ENCODE results near the gene PARD3B.

- no peak for TF ChIP-seq REST (IDR thresholded peaks at IDR 0.05; ENCODE audit: insufficient read depth in 1 of 2, low read depth in 2 of 2, low read length in 1 of 2)
- TF ChIP-seq CTCF (IDR thresholded peaks at IDR 0.05): no peak
- no peak for TF ChIP-seq POLR2AphosphoS5 (IDR thresholded peaks at IDR 0.05; ENCODE audit: low read depth, low read length)
- TF ChIP-seq SIN3A (IDR thresholded peaks at IDR 0.05; ENCODE audit: borderline replicate concordance, insufficient read depth, low read depth, low read length): no peak
- TF ChIP-seq TCF7L2 (IDR thresholded peaks at IDR 0.05; ENCODE audit: low read depth, low read length): no peak
Observed at GRCh38 chr2:205494537-205495235, 949.4 kb downstream of the PARD3B start.

Data from Panc1 (cell line).